AG09309 (cell line): Measurements from ENCODE around the gene MVB12A.

Source experiments
- DNase-seq: peaks from one replicate; pipeline ENCODE4 v3.0.0-alpha.2; 2010; ENCODE audit warnings: low read depth
- H3K4me3 ChIP-seq: 2 replicates; pipeline ENCODE4 v1.5.1; 2011; ENCODE audit warnings: mild to moderate bottlenecking, low read depth, low read length, moderate library complexity; ENCODE audit not compliant: control insufficient read depth
- CTCF ChIP-seq: IDR thresholded peaks from 2 replicates; pipeline ENCODE4 v1.5.1; 2011; ENCODE audit warnings: mild to moderate bottlenecking, low read depth, low read length, inconsistent platforms; ENCODE audit not compliant: insufficient read depth, control insufficient read depth; ENCODE audit errors: missing control alignments

The MVB12A gene

GRCh38 chr19:17467471-17468301, 47.8 kb downstream of the MVB12A start:
- no peak for TF ChIP-seq CTCF
- no peak for DNase-seq
- no peak overlapping the region for H3K4me3 ChIP-seq

- DNase-seq = no peak
- no peak overlapping the region for H3K4me3 ChIP-seq
- TF ChIP-seq CTCF = no peak
Observed at GRCh38 chr19:17468302-17469091, 48.6 kb downstream of the MVB12A start.

- no peak for DNase-seq
- peak overlapping the region; percentile 82 for H3K4me3 ChIP-seq
- no peak for TF ChIP-seq CTCF
Observed at GRCh38 chr19:17469092-17469480, 49.2 kb downstream of the MVB12A start.

GRCh38 chr19:17469481-17470067, 49.7 kb downstream of the MVB12A start:
- DNase-seq = peak; percentile 74
- no peak for TF ChIP-seq CTCF
- peak overlapping the region; percentile 82 for H3K4me3 ChIP-seq

GRCh38 chr19:17470068-17470841, 50.4 kb downstream of the MVB12A start, which contains the start of gene SLC27A1:
SLC27A1 (plus strand) TSS chr19:17470524; CDS start chr19:17470541, 17 bp downstream.
- peak; percentile 93 for DNase-seq
- TF ChIP-seq CTCF = no peak
- H3K4me3 ChIP-seq = peak within 1 kb of the TSS; percentile 82
